Activated B cell treated with CpG ODN at 0.5 μM for 24 hours (primary cell): ENCODE measurements around the gene S1PR5. TPM values are rescaled to one million over a fixed set of nuclear protein-coding genes. Genes with fewer than 3 reads are reported as not detected.

Experiments
- ATAC-seq: fragments of 200-7000 bp; cut with Tn5 transposase; one replicate; pipeline ENCODE4 v1.10.0; 2021; ENCODE audit warnings: low read depth, mild to moderate bottlenecking, moderate library complexity
- CTCF ChIA-PET: fragments of 350-600 bp; sonication (Branson Sonifier 250); formaldehyde crosslinking; loops from one replicate; lab custom pipeline; 2021; ENCODE audit warnings: antibody characterized with exemption; lab: Charles Lee
- POLR2A ChIA-PET: fragments of 350-600 bp; sonication (Branson Sonifier 250); formaldehyde crosslinking; loops from one replicate; lab custom pipeline; 2021; ENCODE audit warnings: antibody characterized with exemption; lab: Charles Lee
- DNase-seq: peaks from one replicate; pipeline ENCODE4 v3.0.0; 2022
- H3K27ac Mint-ChIP-seq: one replicate; pipeline ENCODE4 v1.8.0; 2020; ENCODE audit warnings: mixed read lengths
- H3K27me3 Mint-ChIP-seq: one replicate; pipeline ENCODE4 v1.8.0; 2021; ENCODE audit warnings: mixed read lengths
- H3K36me3 Mint-ChIP-seq: one replicate; pipeline ENCODE4 v1.8.0; 2021; ENCODE audit warnings: low read depth, mixed read lengths
- H3K4me1 Mint-ChIP-seq: one replicate; pipeline ENCODE4 v1.8.0; 2021; ENCODE audit warnings: mixed read lengths
- H3K4me3 Mint-ChIP-seq: one replicate; pipeline ENCODE4 v1.8.0; 2020; ENCODE audit warnings: mild to moderate bottlenecking, mixed read lengths
- H3K9me3 Mint-ChIP-seq: one replicate; pipeline ENCODE4 v1.8.0; 2020; ENCODE audit warnings: mixed read lengths
- intact Hi-C: fragments of 100-400 bp; cut with micrococcal nuclease; formaldehyde crosslinking; loops from one replicate; pipeline ENCODE4 v1.15.1; 2024
- total RNA-seq: library from RNA; stranded (reverse); gene quantifications from 2 replicates; pipeline ENCODE4 v1.2.3, GENCODE V29; 2022
- TF ChIP-seq, protein P1 (sequence below): fragments of 200-600 bp; IDR thresholded peaks from one replicate; pipeline ENCODE4 v1.8.0; 2022; ENCODE audit warnings: antibody characterized with exemption, mild to moderate bottlenecking

The S1PR5 gene
- total RNA-seq, 1 donor from 2014 or later = not detected

DNA sequence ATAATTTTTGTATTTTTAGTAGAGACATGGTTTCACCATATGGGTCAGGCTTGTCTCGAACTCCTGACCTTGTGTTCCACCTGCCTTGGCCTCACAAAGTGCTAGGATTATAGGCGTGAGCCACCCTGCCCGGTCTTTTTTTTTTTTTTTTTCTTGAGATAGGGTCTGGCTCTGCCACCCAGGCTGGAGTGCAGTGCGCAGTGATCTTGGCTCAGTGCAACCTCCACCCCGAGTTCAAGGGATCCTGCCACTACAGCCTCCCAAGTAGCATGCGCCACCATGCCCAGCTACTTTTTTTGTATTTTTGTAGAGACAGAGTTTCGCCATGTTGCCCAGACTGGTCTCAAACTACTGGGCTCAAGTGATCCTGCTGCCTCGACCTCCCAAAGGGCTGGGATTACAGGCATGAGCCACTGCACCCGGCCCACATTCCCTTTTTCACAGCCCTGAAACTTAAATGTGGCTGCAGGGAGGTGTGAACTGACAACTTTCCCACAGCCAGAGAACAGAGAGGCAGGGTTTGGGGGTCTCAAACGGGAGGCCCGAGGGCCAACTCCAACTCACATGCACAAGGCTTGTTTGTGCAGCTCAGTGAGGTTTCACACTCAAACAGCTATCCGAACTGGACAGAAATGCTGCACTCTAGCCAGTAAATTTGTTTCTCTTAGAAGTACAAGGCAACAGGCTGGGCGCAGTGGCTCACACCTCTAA is 4.4 kb upstream of the S1PR5 start:
- no peak for DNase-seq
- intact Hi-C loops = no loop called here
- no peak for ATAC-seq
- H3K9me3 Mint-ChIP-seq = no peaks in the 10 kb centered on the region
- no peak overlapping the region for H3K4me3 Mint-ChIP-seq
- no peaks in the 10 kb centered on the region for H3K36me3 Mint-ChIP-seq
- ChIA-PET POLR2A (no interaction called here), CTCF (interaction anchor here (0.7 kb wide), 1 partner anchor 1187 kb away, joined by 3 read pairs; no protein-coding TSS in a partner anchor)
- no peak overlapping the region for H3K27ac Mint-ChIP-seq
- H3K4me1 Mint-ChIP-seq = peaks cover 21% of the 10 kb centered on the region
- peaks cover 26% of the 10 kb centered on the region for H3K27me3 Mint-ChIP-seq
- TF ChIP-seq, protein P1, sequence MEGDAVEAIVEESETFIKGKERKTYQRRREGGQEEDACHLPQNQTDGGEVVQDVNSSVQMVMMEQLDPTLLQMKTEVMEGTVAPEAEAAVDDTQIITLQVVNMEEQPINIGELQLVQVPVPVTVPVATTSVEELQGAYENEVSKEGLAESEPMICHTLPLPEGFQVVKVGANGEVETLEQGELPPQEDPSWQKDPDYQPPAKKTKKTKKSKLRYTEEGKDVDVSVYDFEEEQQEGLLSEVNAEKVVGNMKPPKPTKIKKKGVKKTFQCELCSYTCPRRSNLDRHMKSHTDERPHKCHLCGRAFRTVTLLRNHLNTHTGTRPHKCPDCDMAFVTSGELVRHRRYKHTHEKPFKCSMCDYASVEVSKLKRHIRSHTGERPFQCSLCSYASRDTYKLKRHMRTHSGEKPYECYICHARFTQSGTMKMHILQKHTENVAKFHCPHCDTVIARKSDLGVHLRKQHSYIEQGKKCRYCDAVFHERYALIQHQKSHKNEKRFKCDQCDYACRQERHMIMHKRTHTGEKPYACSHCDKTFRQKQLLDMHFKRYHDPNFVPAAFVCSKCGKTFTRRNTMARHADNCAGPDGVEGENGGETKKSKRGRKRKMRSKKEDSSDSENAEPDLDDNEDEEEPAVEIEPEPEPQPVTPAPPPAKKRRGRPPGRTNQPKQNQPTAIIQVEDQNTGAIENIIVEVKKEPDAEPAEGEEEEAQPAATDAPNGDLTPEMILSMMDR = no peak

DNA sequence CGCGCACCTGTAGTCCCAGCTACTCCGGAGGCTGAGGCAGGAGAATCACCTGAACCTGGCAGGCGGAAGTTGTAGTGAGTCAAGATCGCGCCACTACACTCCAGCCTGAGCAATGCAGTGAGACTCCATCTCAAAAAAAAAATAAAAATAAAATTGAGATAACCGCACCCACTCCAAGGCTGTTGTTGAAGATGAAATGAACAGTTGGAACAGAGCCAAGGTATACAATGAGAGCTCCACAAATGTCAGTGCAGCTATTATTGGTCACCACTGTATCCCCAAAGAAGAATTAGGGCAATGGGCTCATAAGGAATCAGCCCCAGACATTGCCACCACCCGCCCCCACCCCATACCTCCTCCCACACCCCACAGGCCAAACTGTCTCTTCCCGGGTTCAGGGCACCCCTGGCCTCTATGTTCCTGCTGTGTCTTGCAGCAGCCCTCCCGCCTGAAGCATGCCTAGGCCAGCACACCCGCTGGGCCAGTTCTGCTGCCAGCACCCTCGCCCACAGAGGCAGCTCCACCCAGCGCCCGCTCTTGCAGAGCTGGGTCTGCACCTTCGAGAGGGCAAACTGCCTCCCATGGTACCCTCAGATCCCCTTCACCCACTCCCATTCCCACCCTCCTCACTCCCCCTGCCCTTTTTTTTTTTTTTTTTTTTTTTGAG is 3.5 kb upstream of the S1PR5 start:
- Mint-ChIP-seq H3K4me3 (no peak overlapping the region), H3K27me3 (peaks cover 32% of the 10 kb centered on the region), H3K36me3 (no peaks in the 10 kb centered on the region), H3K27ac (no peak overlapping the region), H3K9me3 (no peaks in the 10 kb centered on the region), H3K4me1 (peaks cover 23% of the 10 kb centered on the region)
- ATAC-seq = no peak
- CTCF ChIA-PET = no interaction called here
- intact Hi-C loops = no loop called here
- POLR2A ChIA-PET = interaction anchor here (0.6 kb wide), 1 partner anchor 262 kb away, joined by 3 read pairs; no protein-coding TSS in a partner anchor
- DNase-seq = no peak
- TF ChIP-seq, protein P1 = no peak

DNA sequence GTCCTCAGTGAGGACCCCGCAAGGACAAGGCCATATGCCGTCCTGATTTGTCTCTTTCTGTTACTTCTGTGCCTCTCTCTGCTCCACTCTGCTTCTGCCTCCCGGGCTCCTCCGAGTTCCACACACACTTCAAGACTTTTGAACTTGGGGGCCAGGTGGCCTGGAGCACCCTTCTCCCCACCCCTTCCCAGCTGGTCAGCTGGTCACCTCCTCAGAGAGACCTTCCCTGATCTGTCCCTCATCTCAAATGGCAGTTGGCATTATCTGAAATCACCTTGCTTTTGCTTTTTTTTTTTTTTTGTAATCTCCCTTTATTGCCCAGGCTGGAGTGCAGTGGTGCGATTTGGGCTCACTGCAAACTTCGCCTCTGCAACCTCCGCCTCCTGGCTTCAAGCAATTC is 2.2 kb upstream of the S1PR5 start:
- ChIA-PET CTCF (no interaction called here), POLR2A (no interaction called here)
- no peak for ATAC-seq
- intact Hi-C loops = no loop called here
- no peaks in the 10 kb centered on the region for H3K9me3 Mint-ChIP-seq
- H3K4me3 Mint-ChIP-seq = peak overlapping the region; percentile 24
- peaks cover 25% of the 10 kb centered on the region for H3K4me1 Mint-ChIP-seq
- TF ChIP-seq, protein P1 = no peak
- DNase-seq = no peak
- no peaks in the 10 kb centered on the region for H3K36me3 Mint-ChIP-seq
- H3K27me3 Mint-ChIP-seq = peaks cover 40% of the 10 kb centered on the region
- no peak overlapping the region for H3K27ac Mint-ChIP-seq

GRCh38 chr19:10518444-10519361 is 1.5 kb upstream of the S1PR5 start:
- no peaks in the 10 kb centered on the region for H3K9me3 Mint-ChIP-seq
- ATAC-seq = no peak
- no peaks in the 10 kb centered on the region for H3K36me3 Mint-ChIP-seq
- DNase-seq = no peak
- intact Hi-C loops = no loop called here
- peak overlapping the region; percentile 28 for H3K4me3 Mint-ChIP-seq
- H3K4me1 Mint-ChIP-seq = peaks cover 27% of the 10 kb centered on the region
- ChIA-PET POLR2A (interaction anchor here (0.6 kb wide), 1 partner anchor 94 kb away, joined by 10 read pairs; no protein-coding TSS in a partner anchor), CTCF (no interaction called here)
- no peak overlapping the region for H3K27ac Mint-ChIP-seq
- peaks cover 42% of the 10 kb centered on the region for H3K27me3 Mint-ChIP-seq
- TF ChIP-seq, protein P1 = no peak
